NB4 (cell line): ENCODE results near the gene MAD1L1.

Experiments
- CTCF ChIP-seq: IDR thresholded peaks from one replicate; pipeline ENCODE4 v1.5.1; 2012; ENCODE audit warnings: low read depth, low read length
- MYC ChIP-seq: IDR thresholded peaks from 2 replicates; pipeline ENCODE4 v1.6.1; 2011; ENCODE audit warnings: low read depth, low read length
- POLR2A ChIP-seq: IDR thresholded peaks from 2 replicates; pipeline ENCODE4 v1.6.1; 2011; ENCODE audit warnings: mild to moderate bottlenecking; ENCODE audit not compliant: insufficient read length; ENCODE audit errors: extremely low read depth
- TF ChIP-seq, protein P1 (sequence below): IDR thresholded peaks from 2 replicates; pipeline ENCODE4 v1.6.1; 2011; ENCODE audit warnings: low read depth, low read length

DNA sequence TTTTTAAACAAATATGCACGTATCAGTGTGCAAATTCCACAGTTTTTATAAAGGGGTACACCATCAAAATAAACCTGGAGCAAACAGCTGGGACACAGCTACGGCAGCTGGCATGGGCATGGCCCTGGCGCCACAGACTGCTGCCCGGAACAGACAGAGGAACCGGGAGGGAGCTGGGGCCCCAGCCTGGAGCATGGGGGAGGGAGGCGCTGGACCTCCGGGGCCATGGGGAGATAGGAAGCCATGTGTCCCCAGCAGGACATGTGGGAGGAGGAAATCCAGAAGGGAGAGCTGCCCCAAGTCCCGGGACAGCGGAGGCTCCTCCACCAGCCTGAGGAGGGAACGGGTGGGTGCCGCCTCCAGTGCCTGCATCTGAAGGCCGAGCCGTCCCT lies 180.1 kb downstream of the MAD1L1 start:
- TF ChIP-seq, protein P1, sequence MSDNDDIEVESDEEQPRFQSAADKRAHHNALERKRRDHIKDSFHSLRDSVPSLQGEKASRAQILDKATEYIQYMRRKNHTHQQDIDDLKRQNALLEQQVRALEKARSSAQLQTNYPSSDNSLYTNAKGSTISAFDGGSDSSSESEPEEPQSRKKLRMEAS: no peak
- TF ChIP-seq CTCF: no peak
- TF ChIP-seq POLR2A: no peak
- TF ChIP-seq MYC: no peak
